ENCODE data around the gene TENM4.
A peak's percentile ranks its signal among the peaks of the same experiment; 100 is the strongest.

Gene TENM4

DNA sequence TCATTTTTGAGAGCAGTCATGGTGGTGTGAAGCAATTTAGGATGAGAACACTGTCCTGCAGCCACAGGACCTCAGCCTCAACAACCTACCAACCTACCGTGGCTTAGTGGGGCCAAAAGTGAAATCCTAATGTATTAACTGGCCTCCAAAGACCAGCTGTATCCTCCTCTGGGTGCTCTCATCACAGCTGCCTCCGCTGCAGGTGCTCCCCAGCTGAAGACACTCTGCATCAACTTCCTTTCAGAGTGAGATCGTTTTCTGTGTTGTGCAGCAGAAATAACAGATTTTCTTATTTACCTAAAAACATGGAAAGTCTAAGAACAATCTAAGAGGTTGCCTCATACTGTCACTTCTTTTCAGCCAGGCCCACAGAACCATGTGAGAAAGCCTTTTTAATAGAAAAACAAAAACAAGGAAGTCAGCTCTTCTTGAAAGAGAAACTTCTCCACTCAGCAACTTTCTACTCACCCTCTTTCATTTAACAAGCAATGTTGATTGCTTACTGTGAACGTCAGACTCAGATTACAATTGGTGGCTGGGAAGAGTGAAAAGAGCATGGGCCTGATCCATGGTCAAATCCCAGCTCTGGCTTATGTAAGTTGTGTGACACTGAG, 136.1 kb downstream of the TENM4 start:
- no peak for DNase-seq (ENCODE audit: low spot score)

DNA sequence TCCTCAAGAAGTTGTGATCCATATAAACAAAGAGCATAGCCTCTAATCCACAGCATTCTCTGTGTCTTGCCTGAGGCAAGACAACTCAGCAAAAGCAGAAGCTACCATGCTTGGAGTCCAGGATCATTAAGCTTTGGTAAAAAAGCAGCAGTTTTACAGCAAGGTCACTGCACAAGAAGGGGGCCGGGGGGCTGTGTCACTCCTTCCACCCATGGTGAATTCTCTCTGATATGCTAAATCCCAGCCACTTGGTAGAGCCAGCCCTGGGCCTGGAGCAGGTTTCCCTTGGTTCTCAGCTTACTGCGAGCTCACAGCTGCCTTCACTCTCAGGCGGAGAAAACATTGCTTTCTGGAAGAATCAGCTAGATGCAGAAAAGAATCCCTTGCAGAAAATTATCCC, 144.7 kb downstream of the TENM4 start:
- DNase-seq (ENCODE audit: low spot score): no peak

DNA sequence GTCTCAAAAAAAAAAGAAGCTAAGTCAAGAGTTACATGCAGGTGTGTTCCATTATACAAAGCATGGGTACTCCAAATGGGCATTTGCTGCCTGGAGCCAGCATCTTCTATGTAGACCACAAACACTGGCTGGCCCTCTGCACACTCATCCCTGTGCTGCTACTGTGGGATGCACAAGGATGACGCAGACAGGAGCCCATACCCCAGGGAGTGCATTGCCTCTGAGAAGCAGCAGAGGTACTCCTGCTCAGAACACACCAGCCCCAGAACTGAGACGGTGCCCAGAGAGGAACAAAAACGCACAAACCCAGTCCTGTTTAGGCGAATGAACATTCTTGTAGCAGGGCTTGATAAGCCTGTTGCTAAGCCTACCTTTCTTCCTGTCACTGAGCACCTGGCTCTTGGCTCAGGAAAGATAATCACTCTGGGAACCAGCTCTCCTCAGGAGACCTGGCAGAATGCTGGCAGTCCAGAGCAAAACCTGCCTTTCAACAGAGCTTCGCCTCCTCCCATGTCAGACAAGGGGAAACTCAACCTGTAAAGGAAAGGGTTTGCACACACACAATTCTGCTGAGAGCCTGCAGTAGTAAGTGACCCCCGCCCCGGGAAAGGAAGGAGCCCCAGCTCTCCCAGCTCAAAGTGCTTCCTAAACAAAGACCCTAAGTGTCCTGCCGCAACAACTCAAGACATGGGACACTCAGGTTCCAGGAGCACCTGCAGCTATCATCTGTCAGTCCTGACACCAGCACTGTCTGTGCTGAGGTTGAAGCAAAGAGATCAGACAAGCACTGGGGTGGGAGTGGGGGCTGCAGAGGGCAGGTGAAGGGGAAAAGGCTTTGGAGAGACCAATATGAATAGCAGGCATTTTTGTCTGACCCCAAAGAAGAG, 145.7 kb downstream of the TENM4 start:
- DNase-seq (ENCODE audit: low spot score): no peak

DNA sequence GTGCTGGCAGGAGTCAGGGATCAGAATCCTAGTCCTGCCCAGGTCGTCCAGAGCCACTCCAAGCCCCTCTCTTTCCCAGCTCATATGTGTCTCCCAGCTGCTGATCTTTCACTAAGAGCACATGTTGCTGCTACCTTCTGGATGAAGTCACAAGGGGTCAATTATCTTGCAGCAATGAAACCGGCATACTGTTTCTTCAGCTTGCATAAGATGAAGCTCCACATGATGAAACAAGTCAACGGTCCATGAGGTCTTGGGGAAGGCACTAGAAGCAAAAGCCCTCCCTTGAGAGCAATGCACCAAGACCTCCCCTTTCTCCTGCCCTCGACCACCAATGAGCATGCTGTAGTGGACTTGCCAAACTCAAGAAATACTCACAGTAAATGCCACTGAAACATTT, 148.9 kb downstream of the TENM4 start:
- DNase-seq (ENCODE audit: low spot score): no peak

DNA sequence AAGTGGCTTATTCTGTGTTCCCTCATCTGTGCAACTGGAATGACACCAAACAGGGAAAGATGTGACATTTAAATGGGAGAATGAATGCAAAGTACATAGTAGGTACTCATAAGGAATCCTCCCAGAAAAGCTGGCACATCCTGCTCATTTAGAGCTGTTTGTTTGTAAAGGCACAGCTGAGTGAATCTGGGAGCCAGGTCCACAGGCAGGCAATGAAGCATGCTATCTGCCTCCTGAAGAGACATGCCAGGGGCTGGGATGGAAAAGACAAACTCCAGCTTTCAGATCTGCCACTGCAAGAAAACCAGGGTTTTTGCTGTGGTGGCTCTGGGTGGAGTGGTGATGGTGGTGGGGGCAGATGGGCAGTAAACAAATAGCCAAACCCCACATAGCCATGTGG, 150.1 kb downstream of the TENM4 start:
- no peak for DNase-seq (ENCODE audit: low spot score)

DNA sequence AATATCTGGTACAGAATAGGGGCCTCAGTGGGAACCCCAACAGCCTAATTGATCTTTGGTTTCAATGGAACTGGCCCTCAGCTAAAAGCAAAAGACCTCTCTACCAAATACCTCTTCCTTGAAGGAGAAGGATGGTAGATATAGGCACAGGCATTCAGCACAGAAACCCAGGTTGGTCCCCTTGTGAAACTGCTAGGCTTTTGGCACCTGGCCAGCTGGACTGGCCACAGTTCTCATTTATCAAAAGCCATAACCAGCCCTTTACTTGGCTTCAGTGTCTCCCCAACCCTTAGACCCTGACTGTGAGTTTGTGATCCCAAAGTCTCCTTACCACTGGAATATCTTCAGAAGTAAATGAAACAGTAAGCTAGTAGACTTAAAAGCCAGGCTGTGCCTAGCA, 152.9 kb downstream of the TENM4 start:
- DNase-seq (ENCODE audit: low spot score): no peak

DNA sequence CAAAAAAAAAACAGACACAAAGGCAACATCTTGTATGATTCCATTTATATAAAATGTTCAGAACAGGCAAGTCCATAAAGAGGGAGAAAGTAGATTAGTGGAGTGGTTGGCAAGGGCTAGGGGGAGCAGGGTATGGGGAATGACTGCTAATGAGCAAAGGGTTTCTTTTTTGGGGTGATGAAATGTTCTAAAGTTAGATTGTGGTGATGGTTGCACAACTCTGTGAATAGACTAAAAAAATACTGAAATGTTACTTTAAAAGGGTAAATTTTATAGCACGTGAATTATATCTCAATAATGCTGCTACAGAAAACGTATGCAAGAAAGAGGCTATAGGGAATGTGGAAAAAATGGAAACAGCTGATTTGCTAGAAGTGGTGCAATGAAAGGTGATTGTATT, 155.1 kb downstream of the TENM4 start:
- DNase-seq (ENCODE audit: low spot score): no peak

DNA sequence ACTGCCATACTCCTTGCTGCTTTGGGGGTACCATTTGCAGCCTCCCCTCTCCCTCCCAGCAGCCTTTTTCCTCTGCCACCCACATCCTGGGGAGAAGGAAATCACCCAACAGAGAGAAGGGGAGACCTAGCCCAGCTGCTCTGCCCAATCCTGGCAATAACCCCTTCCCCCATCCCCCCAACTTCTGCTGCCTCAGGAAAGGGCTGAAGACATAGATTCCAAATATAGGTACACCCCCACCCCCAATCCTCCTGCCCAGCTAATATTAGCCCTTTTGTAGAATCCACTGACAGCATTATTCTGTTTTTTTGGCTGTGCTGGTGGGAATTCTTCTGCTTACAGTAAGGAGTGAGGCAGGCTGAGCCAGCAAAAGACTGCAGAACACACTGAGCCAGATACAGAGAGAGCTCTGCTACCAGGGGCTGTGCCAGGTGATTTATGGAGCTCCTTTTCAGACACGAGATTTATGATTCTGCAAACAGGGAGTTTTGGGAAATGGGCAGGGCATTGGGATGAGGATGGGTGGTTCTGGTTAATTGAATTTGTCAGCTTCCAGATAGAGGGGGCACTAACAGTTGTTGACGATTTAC, 164.0 kb downstream of the TENM4 start:
- no peak for DNase-seq (ENCODE audit: low spot score)

DNA sequence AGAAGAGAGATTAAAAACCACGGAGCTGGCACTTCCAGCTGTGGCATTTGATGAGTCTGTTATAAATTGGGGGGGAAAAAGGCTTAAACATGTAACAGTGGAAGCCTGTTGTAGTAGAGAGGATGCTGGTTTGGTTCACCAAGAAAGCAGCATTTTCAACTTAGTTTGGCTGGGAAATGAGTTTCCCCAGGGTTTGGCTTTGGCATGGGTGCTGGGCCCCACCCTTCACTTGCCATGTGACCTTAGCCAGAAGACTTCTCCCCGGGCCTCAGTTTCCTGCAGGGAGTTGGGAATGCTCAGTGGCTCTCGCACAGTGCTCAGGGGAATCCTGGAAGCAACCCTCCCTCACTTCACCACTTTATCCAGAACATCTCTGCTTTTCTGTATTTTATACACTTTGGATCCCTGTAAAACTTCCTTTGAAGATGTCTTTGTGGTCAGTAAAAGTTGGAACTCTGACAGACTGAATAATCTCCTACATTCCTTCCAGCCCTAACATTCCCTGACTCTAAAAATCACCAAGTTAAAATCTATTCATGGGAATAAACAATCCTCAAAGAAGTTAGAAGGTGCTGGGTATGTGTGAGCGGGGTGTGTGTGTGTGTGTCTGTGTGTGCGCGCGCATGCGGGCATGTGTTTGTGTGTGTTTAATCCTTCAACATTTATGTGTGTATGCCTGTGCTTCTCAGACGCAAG, 166.0 kb downstream of the TENM4 start:
- DNase-seq (ENCODE audit: low spot score): no peak

DNA sequence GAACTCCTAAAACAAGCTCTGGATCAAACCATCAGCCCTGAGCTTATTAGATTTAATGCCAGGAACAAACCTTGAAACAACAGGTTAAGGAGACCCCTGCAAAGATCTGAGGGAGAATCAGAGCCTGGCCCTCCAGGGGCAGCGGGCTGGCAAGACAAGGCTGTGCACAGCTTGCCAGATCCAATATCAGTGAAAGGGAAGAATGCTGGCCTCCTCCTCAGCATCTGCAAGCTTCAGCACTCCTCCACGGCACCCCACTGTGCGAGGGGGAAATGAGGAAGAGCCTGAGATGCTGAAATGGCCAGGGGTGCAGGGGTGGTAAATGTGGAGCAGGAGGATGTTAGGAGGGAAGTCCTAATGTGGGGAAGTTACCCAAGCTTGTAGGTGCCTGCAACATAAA, 167.0 kb downstream of the TENM4 start:
- DNase-seq (ENCODE audit: low spot score): no peak

DNA sequence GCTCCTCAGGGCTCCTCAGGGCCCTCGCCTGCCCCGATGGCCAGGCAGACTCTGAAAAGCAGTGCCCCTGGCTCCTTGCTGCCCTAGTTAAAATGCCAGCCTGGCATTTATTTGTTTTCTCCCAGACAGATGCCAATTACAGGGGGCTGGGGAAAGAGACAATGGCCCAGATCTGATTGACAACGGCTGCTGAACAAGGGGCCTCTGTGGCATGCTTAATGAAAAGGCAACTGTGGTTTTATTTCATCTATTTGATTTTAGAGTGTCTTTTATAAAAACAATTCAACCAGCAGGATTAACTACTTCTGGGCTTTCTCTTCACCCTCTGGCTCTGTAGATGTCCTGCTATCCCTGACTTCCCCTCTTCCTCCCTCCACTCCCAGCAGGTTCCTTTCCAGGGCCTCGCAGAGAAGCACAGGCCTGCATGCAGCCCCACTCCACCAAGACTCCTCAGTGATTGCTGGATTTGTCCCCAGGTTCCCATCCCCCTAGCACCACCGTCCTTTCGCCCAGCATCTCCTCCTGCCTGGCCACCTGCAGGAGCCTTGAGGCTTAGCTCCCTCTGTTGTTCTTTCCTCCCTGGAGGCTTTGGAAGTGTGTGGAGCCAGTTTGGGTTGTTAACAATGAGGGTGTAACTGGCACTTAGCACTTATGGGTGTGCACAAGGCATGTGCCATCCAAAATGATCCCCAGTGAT, 171.1 kb downstream of the TENM4 start:
- no peak for DNase-seq (ENCODE audit: low spot score)

DNA sequence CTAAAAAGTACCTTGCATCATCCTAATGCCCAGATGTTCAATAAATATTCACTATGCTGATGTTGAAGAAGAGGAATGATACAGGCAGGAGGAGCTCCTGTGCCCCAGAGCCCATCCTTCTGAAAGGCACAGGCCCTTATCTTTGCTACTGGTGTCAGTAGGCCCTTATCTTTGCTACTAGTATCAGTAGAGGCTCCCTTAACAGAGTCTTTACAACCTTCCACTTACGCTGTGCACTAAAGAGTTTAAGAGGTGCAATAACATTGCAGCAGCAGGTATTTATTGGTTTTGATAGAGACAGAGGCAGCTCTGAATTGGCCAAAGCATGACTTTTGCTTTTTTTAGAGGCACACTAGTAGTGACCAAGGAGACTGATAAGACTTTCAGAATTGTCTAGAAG, 174.4 kb downstream of the TENM4 start:
- DNase-seq (ENCODE audit: low spot score): no peak

DNA sequence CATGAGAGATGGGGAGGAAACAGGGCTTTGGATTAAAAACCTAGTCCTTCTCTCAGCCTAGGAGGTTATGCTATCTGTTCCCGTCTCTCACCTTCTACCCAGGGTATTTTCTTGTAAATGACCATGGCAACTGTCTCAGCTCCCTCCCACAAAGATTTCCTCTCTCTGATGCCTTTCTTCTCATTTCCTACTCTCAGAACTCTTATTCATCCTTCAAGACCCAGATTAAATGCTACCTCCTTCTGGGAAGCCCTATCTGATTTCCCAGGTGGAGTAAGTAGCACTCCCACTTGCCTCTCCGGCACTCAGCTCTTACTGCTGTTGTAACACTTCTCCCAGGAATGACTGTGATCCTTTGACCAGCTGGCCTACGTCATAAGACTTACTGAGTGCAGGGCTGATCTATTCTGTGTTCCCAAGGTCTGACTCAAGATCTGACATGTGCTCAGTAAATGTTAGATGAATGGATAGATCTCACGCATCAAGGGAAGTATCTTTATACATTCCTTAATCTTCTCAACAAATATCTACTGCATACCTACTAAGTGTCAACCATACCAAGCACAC, 175.0 kb downstream of the TENM4 start:
- DNase-seq (ENCODE audit: low spot score): no peak

DNA sequence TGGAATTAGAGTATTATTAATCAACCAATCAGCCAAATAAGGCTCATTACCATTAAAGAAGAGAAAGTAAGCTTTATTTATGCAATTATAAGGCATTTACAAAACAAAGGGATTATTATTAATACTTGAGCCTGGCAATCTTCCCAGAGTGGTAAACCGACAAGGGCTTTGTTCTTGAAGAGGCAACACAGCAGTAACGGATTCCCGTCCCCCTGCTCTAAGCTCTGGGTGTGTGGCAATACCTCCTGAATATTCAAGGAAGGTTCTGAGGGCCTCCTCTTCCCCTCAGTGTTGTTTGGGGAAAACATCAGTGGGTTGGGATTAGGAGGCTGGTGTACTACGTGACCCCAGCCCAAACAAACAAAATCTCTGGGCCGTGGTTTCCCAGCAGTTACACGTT, 176.5 kb downstream of the TENM4 start:
- DNase-seq (ENCODE audit: low spot score): no peak

DNA sequence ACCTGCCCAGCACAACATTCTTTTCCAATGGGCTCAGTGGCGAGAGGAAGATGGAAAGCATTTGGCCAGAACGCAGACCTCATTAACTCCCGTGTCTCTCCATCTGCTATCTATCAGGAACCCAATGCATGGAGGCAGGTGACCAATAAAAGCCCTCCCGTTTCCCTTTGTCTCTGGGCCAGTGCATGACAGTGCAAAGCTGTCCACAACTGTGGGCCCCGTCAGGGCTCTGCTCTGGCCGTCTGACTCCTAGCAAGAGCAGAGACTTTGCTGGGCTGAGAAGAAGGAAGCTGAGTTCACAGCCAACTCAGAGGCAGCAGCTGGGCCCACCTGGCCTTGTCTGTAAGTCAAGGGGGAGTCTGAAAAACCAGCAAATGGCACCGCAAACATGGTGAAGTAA, 177.8 kb downstream of the TENM4 start:
- peak; percentile 77 for DNase-seq (ENCODE audit: low spot score)

DNA sequence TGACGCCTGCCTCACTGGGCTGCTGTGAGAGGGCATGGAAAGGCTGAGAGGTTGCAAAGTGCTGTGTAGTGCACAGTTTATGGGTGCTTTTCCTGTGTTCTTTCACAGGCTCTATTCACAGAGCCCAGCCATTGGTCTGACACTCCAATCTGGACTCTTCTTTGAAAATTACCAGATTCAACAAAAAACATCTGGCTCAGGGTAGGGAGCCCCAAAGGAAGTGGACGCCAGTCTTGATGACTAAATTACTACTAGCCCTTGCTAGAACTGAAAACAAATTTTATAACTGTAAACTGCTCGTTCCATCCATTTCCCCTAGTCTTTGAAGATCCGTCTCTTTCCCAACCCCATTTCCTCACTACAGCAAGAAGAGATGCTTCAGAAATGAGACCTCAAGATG, 178.6 kb downstream of the TENM4 start:
- no peak for DNase-seq (ENCODE audit: low spot score)

DNA sequence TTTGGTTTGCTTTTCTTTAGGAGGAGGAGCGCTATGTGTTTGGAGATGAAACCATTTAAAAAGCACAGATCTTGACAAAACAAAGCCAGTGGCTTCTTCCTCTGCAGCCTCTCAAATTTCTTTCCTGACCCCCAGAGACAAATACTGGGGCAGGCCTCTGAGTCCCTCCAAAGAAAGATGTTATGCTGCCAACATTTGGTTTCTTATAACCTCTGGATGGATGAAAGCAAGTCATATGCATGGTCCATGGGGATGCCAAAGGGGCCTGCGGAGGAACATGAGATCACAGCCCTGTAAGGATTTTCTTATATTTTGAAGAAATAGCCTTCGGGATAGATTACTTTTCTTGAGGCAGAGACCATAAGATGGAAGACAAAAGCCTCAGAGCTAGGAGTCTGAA, 179.1 kb downstream of the TENM4 start:
- DNase-seq (ENCODE audit: low spot score): no peak

DNA sequence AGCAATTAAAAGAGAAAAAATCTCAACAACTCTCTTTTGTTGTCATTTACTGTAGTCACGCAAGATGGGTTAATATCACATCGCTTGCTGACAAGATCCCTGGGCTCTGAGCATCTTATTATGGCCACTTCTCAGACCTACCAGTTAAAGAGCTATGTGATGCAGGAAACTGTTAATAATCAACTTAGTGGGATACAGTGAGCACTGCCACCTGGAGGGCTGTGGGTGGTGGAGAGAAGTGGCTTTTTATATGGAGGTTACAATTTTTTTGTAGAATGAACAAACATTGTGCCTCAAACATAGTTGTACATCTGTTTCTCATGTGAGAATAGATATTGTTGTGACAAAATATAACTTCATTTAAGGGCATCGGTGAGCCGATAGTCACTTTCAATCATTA, 181.0 kb downstream of the TENM4 start:
- no peak for DNase-seq (ENCODE audit: low spot score)

DNA sequence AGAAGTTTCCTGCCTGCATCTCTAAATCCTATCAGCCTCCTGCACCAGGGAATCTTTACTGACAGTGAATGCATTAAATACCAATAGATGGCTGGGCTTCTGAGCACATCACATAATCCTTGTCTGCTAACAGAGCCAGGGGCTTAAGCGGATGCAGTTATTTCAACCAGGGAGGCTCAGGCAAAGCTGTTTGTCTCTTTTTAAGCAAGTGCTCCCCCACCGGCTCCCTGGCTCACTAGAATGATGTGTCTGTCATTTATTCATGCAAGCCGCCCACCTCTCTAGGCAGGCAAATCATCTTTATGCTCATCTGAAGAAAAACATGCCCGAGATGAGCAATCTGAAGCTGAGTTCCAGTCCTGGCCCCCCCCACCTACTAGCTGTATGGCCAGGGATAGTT, 182.3 kb downstream of the TENM4 start:
- DNase-seq (ENCODE audit: low spot score): no peak

DNA sequence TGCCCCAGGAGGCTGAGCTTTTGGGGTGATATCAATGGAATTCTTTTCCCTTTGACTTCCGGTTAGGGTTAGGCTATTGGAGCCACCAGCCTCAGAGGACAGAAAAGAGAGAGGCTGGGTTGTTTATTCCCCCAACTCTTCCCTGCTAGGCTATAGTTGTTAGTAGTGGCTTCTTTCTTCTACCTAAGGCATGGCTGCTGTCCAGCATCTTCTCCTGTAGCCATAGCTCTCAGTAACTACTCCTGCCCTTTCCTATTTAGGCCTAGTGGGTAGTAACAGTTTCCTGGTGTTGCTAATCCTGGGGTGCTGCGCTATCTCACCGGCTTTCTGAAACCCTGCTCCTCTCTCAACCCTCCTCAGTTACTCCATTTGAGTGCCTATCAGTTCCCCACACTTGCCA, 184.9 kb downstream of the TENM4 start:
- no peak for DNase-seq (ENCODE audit: low spot score)

DNA sequence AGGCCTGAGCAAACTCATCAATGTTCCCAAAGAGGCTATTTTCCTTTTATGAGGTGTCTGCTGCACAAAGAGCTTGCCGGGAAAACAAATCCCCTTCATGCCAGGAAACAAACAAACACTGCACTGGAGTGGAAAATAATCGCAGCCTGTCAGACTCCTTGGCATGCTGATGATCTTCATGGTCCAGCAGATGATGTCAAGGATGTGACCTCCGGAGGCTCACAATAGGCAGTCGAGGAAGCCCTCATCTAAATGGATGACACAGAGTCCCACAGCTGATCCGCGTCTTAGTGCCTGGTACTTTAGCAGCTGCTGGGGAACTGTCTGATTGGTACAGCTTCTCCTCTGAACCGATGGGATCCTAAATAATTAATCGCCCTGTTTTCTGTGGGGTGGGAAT, 187.6 kb downstream of the TENM4 start:
- DNase-seq (ENCODE audit: low spot score): no peak

Measured in SK-N-DZ (cell line).